GM12878 (cell line): ENCODE results near the gene TMEM131L. TPM values are rescaled to one million over a fixed set of nuclear protein-coding genes. Genes with fewer than 3 reads are reported as not detected.

Experiments used
- ATF7 ChIP-seq: fragments of 450-650 bp; IDR thresholded peaks from 2 replicates; pipeline ENCODE4 v1.6.1; 2016; ENCODE audit warnings: low read depth, mild to moderate bottlenecking
- CREM ChIP-seq: IDR thresholded peaks from 2 replicates; pipeline ENCODE4 v1.6.1; 2014; ENCODE audit warnings: antibody characterized with exemption, low read depth
- EGR1 ChIP-seq, 2 experiments: IDR thresholded peaks; 1 replicate in 1 of 2; 2 replicates in 1 of 2; pipeline ENCODE4 v1.6.1; 2011 to 2012; ENCODE audit warnings: low read depth in 2 of 2, low read length in 2 of 2, borderline replicate concordance in 1 of 2, mild to moderate bottlenecking in 1 of 2, moderate library complexity in 1 of 2
- HDAC2 ChIP-seq: fragments of 200-600 bp; sonication (generic); IDR thresholded peaks from 2 replicates; pipeline ENCODE4 v1.6.1; 2017
- HDGF ChIP-seq: fragments of 450-650 bp; IDR thresholded peaks from 2 replicates; pipeline ENCODE4 v1.6.1; 2016; ENCODE audit warnings: antibody characterized with exemption
- MEF2B ChIP-seq: fragments of 450-650 bp; IDR thresholded peaks from 2 replicates; pipeline ENCODE4 v1.6.1; 2018; ENCODE audit warnings: mild to moderate bottlenecking, moderate library complexity; ENCODE audit not compliant: partially characterized antibody, poor library complexity, severe bottlenecking
- POLR2A ChIP-seq: IDR thresholded peaks from 2 replicates; pipeline ENCODE4 v1.6.1; 2011; ENCODE audit warnings: low read depth, mild to moderate bottlenecking, low read length
- RELA ChIP-seq: fragments of 450-650 bp; IDR thresholded peaks from 2 replicates; pipeline ENCODE4 v1.8.0; 2014; ENCODE audit warnings: borderline replicate concordance; ENCODE audit not compliant: partially characterized antibody
- SUZ12 ChIP-seq: fragments of 200-600 bp; sonication (generic); IDR thresholded peaks from one replicate; pipeline ENCODE4 v1.6.1; 2018; ENCODE audit warnings: antibody characterized with exemption, mild to moderate bottlenecking; ENCODE audit not compliant: unreplicated experiment
- polyA plus RNA-seq, 11 experiments: library from polyadenylated mRNA; depleted of rRNA in 4 of 11; unstranded in 6 of 11; stranded (reverse) in 5 of 11; fragments of >200 nt; fragmentation: Nextera tagmentation in 4 of 11; fragmentation: Illumina TruSeq in 1 of 11; extraction: Ambion mirVana in 4 of 11; extraction: Trizol in 1 of 11; gene quantifications; 1 replicate in 1 of 11; 2 replicates in 10 of 11; pipeline versions ENCODE4 v1.2.1 to v1.2.3, GENCODE V29; 2011 to 2016; ENCODE audit warnings: inconsistent platforms in 2 of 11, missing spikeins in 2 of 11, low read depth in 1 of 11
- total RNA-seq, 4 experiments: library from RNA; depleted of rRNA in 3 of 4; stranded (reverse); fragments of >200 nt in 3 of 4; fragmentation: Illumina TruSeq in 1 of 4; extraction: Trizol in 1 of 4; gene quantifications; 2 replicates each; pipeline versions ENCODE4 v1.2.1 to v1.2.3, GENCODE V29; 2013 to 2021
- TF ChIP-seq, protein P1 (sequence below): fragments of 450-650 bp; IDR thresholded peaks from 2 replicates; pipeline ENCODE4 v1.6.1; 2017; ENCODE audit warnings: borderline replicate concordance
- TF ChIP-seq, protein P2 (sequence below): fragments of 450-650 bp; conservative IDR thresholded peaks from 2 replicates; pipeline ENCODE4 v1.6.1; 2017; ENCODE audit warnings: mild to moderate bottlenecking, moderate library complexity

The TMEM131L gene
- total and polyA plus RNA-seq, 10 of the 15 experiments (the other 5 are each of a cell fraction or from before 2014, with no cell fraction given): 8.5 to 101 (median 74.4) TPM

DNA sequence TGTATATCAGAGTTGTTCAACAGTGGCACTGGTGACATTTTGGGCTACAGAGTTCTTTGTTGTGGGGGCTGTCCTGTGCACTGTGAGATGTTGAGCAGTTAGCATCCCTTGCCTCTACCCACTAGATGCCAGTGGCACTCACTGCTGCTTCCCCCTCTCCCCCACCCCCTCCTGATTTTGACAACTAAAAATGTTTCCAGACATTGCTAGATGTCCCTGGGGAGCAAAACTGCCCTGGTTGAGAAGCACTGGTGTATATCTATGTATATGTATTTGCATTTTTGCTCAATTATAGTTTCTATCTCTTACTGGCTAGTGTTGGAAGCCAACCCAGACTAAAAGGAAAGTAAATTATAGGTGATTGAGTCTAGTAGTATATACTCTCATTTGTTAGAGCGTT lies 2.4 kb downstream of the TMEM131L start (continued):
- TF ChIP-seq EGR1 (IDR thresholded peaks at IDR 0.05; ENCODE audit: borderline replicate concordance in 1 of 2, low read depth in 2 of 2, low read length in 2 of 2): no peak
- peak; percentile 30 for TF ChIP-seq RELA
- no peak for TF ChIP-seq HDGF
- TF ChIP-seq CREM: no peak
- TF ChIP-seq ATF7: 0 out of 2 replicates have a peak, but pooled peaks have one; percentile 19
- TF ChIP-seq MEF2B: peak; percentile 95
- TF ChIP-seq HDAC2: no peak
- TF ChIP-seq SUZ12: no peak
- 0 out of 2 replicates have a peak, but pooled peaks have one; percentile 41 for TF ChIP-seq POLR2A
- TF ChIP-seq, protein P1, sequence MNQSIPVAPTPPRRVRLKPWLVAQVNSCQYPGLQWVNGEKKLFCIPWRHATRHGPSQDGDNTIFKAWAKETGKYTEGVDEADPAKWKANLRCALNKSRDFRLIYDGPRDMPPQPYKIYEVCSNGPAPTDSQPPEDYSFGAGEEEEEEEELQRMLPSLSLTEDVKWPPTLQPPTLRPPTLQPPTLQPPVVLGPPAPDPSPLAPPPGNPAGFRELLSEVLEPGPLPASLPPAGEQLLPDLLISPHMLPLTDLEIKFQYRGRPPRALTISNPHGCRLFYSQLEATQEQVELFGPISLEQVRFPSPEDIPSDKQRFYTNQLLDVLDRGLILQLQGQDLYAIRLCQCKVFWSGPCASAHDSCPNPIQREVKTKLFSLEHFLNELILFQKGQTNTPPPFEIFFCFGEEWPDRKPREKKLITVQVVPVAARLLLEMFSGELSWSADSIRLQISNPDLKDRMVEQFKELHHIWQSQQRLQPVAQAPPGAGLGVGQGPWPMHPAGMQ: no peak
- TF ChIP-seq, protein P2, sequence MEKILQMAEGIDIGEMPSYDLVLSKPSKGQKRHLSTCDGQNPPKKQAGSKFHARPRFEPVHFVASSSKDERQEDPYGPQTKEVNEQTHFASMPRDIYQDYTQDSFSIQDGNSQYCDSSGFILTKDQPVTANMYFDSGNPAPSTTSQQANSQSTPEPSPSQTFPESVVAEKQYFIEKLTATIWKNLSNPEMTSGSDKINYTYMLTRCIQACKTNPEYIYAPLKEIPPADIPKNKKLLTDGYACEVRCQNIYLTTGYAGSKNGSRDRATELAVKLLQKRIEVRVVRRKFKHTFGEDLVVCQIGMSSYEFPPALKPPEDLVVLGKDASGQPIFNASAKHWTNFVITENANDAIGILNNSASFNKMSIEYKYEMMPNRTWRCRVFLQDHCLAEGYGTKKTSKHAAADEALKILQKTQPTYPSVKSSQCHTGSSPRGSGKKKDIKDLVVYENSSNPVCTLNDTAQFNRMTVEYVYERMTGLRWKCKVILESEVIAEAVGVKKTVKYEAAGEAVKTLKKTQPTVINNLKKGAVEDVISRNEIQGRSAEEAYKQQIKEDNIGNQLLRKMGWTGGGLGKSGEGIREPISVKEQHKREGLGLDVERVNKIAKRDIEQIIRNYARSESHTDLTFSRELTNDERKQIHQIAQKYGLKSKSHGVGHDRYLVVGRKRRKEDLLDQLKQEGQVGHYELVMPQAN: peak; percentile 23; the same call in 1 of the 2 replicates
